Measurements from ENCODE around the gene GRM1.

GRM1 gene

GRCh38 chr6:146359131-146359530 is 330.3 kb downstream of the GRM1 start:
- H3K4me3 ChIP-seq (replicated peaks; ENCODE audit: low read depth, low read length), result no peak overlapping the region
- no peak for DNase-seq (ENCODE audit: extremely low read depth, low read depth)
- no peak for TF ChIP-seq CTCF (IDR thresholded peaks at IDR 0.05; ENCODE audit: low read depth, low read length, missing control alignments)

GRCh38 chr6:146361128-146361924 is 332.5 kb downstream of the GRM1 start:
- peak; percentile 43 for DNase-seq (ENCODE audit: extremely low read depth, low read depth)
- TF ChIP-seq CTCF (IDR thresholded peaks at IDR 0.05; ENCODE audit: low read depth, low read length, missing control alignments), result no peak
- H3K4me3 ChIP-seq (replicated peaks; ENCODE audit: low read depth, low read length), result no peak overlapping the region

- no peak for TF ChIP-seq CTCF (IDR thresholded peaks at IDR 0.05; ENCODE audit: low read depth, low read length, missing control alignments)
- no peak for DNase-seq (ENCODE audit: extremely low read depth, low read depth)
- H3K4me3 ChIP-seq (replicated peaks; ENCODE audit: low read depth, low read length), result no peak overlapping the region
These were observed 335.2 kb downstream of the GRM1 start for GRCh38 chr6:146363838-146364607.

- TF ChIP-seq CTCF (IDR thresholded peaks at IDR 0.05; ENCODE audit: low read depth, low read length, missing control alignments), result no peak
- no peak overlapping the region for H3K4me3 ChIP-seq (replicated peaks; ENCODE audit: low read depth, low read length)
- no peak for DNase-seq (ENCODE audit: extremely low read depth, low read depth)
These were observed 336.1 kb downstream of the GRM1 start for GRCh38 chr6:146364816-146365594.

- no peak for DNase-seq (ENCODE audit: extremely low read depth, low read depth)
- no peak for TF ChIP-seq CTCF (IDR thresholded peaks at IDR 0.05; ENCODE audit: low read depth, low read length, missing control alignments)
- no peak overlapping the region for H3K4me3 ChIP-seq (replicated peaks; ENCODE audit: low read depth, low read length)
These were observed 338.2 kb downstream of the GRM1 start for GRCh38 chr6:146367061-146367460.

GRCh38 chr6:146369866-146370265 is 341.0 kb downstream of the GRM1 start:
- TF ChIP-seq CTCF (IDR thresholded peaks at IDR 0.05; ENCODE audit: low read depth, low read length, missing control alignments), result no peak
- DNase-seq (ENCODE audit: extremely low read depth, low read depth), result no peak
- H3K4me3 ChIP-seq (replicated peaks; ENCODE audit: low read depth, low read length), result no peak overlapping the region
